ENCODE results near the gene MRPL32.
"Not testable (repeated sequence)": the region's sequence is repeated elsewhere in the genome, so short reads cannot be mapped to it uniquely, and the experiment has no call there.

MRPL32 gene

GRCh38 chr7:42931834-42932651 is at the start of gene MRPL32, which contains the start of gene PSMA2:
MRPL32 (plus strand) TSS chr7:42932376; CDS start chr7:42932387, 11 bp downstream.
PSMA2 (minus strand) TSS chr7:42932174; CDS start chr7:42932158, 16 bp downstream.
- peak; percentile 98 for DNase-seq (ENCODE audit: low spot score)

DNA sequence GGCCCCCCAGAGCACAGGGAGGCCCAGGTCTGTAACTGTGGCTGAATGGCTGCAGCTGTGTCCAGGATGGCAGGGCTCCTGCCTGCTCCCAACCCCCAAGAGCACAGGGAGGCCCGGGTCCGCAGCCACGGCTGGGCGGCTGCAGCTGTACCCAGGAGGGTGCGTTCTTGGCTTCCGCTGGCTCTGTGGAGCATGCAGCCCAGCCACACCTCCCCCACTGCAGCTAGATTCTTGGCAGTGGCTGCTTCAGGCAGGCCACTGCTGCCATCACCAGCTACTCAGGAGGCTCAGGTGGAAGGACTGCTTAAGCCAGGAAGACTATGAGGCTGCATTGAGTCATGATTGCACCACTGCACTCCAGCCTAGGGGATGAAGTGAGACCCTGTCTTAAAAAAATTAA is 48.2 kb upstream of the MRPL32 start:
- DNase-seq (ENCODE audit: low spot score): no peak

GRCh38 chr7:42885183-42885582 is 47.0 kb upstream of the MRPL32 start:
- DNase-seq (ENCODE audit: low spot score): not testable (repeated sequence)

DNA sequence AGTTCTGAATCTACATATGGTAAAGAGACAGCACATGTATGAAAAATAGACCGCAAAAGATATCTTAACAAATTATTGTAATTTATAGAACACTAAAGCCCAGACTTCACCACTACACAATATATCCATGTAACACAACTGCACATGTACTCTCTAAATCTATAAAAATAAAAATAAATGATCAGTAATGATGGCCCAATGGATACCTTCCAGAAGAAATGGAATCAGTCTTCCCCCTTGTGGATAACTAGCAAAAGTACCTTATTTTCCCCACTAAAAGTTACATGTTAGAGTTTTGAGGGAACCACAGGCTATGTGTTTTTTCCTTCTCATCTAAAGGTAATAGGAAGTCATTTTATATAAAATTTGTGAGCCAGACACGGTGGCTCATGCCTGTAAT is 46.0 kb upstream of the MRPL32 start:
- no peak for DNase-seq (ENCODE audit: low spot score)

DNA sequence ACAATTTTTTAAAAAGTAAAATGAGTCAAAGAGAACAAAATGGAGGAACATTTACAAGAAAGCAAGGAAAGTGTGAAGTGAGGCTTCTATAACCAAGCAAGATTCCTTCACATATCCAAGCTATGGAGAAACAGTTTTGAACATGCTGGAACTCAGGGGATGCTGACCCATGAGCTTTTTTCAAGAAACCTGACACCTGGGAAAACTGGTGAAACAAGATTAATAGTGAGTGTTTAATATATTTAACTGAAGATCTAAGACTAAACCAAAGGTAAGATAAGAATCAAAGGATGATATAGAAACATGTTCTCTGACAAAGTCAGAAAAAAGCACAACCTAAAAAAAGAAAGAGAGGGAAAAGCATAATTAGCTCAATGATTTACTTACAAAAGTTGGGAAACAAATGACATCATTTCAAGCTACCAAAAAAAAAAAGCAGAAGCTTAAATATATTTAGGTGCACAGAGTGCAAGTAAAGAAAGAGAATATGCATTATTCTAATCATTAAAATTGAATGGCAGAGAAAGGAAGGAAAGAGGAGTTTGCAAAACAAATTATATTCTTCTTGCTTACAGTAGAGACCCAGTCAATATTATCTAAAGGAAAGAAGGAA is 45.2 kb upstream of the MRPL32 start:
- DNase-seq (ENCODE audit: low spot score): no peak

GRCh38 chr7:42893346-42894240 is 38.6 kb upstream of the MRPL32 start:
- DNase-seq (ENCODE audit: low spot score): no peak

DNA sequence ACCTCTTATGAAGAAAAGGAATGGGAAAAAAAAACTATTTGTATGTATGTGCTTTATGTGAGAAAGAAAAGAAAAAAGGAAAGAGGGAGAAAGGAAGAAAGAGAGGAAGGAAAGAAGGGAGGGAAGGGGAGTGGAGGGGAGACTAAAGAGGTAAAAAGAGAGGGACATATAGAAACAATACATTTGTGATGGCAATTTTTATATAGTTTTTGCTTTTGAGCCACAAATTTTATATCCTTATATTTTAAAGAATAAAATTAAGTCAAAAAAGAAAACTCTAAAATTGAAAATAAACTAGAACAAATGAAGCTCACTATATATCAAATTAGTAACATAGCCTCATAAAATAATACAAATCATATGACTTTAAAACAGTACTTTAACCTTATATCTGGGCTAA is 31.3 kb upstream of the MRPL32 start:
- DNase-seq (ENCODE audit: low spot score): no peak

DNA sequence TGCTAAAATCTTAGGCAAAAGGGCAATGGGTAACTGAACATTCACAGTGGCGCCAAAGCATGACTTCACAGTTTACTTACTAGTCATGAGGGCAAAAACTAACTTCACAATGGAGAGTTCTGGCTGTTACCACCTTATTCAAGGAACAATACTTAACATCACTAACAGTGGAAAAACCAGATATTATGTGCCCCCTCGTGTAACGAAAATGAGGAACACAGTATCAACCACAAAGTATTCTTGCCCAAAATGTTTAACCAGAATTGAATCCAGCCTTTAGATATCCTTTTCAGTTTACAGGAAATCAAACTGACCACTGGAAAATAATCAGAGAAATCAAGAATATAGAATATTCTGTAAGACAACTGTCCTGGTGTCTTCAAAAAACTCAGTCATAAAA is 29.8 kb upstream of the MRPL32 start:
- no peak for DNase-seq (ENCODE audit: low spot score)

- no peak for DNase-seq (ENCODE audit: low spot score)
These were observed 26.0 kb upstream of the MRPL32 start for GRCh38 chr7:42906181-42906580.

- DNase-seq (ENCODE audit: low spot score): no peak
These were observed 24.9 kb upstream of the MRPL32 start for GRCh38 chr7:42907316-42907715.

- DNase-seq (ENCODE audit: low spot score): no peak
These were observed 21.9 kb upstream of the MRPL32 start for GRCh38 chr7:42910306-42910705.

DNA sequence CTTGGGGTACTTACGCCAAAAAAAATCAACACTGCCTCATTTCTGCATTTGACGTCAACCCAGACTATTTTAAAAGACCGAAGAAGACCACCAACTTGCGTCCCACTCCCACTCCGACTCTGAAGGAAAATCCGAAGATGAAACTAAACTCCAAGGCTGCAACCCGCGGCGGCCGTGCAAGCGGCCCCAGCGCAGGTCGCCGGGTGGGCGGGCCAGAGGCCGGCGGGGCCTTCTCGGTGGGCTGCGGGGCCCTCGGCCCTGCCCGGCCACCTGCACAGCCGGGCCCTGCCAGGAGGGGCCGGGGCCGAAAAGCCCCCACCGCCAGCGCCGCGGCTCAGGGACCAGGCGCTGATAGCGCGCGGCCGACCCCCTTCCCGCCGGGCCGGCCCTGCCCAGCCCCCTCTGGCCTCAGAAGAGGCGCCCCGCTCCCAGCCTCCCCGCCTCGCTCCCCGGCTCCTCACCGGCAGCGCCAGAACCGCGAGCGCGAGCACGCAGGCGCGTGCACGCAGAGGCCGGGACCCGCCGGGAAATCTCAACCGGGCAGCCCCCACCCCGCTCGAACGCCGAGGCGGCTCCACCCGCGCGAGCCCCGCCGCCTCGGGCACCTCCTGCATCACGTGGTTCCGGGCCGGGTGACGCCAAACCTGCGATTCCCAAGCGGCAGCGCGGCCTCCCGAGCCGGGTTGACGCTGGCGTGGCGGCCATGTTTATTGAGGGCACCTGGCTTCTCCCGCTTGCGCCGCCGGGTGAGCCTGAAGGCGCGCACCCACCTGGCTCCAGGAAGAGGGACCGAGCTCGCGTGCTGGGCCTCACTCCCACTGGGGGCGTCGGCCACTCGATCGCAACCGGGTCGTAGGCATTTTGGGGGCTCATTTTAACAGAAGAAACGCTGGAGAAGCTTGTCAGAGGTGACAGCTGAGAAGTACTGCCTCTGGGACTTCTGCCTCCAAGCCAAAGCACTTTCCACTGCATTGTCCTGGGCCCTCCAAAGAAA is 20.4 kb upstream of the MRPL32 start, which contains the start of gene C7orf25:
Gene C7orf25, minus strand, starts transcription at position 617 of the 994 bp plus-strand sequence. CDS start 1,170 bp downstream, outside the sequence.
- peak; percentile 91 for DNase-seq (ENCODE audit: low spot score)

DNA sequence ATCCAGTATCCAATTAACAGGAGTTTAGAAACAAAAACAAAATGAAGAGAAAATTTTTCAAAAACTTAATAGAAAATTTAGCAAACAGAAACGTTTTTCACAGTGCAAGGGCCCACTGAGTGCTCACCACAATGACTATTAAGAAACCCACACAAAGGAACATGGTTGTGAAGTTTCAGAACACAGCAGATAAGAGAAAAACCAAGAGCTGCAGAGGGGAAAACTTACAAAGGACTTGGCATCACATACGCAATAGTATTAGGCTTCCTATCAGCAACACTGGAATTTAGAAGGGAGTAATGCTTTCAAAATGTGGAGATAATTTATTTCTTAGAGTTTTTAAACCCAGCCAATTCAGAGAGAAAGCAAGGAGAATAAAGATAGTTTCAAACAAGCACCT is 18.6 kb upstream of the MRPL32 start:
- no peak for DNase-seq (ENCODE audit: low spot score)

- no peak for DNase-seq (ENCODE audit: low spot score)
These were observed 18.2 kb upstream of the MRPL32 start for GRCh38 chr7:42914009-42914408.

GRCh38 chr7:42914421-42915045 is 17.6 kb upstream of the MRPL32 start:
- DNase-seq (ENCODE audit: low spot score): no peak

DNA sequence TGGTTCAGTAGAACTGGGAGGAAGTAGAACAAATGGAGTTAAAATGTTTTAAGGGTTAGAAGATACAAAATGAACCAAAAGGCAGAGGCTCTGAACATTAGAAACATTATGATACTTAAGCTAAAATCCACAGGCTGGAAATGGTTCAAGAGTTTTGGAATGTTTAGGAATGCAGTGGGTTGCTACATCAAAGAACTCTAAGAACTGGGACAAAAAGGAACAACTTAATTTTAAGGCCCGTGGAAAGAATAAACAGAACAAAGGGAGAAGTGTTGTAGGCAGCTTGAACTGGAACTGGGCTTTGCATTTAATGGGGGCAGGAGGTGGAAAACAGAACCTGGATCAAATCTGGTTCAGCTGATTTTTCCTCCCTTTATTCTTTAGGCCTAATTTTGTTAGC is 16.8 kb upstream of the MRPL32 start:
- no peak for DNase-seq (ENCODE audit: low spot score)

DNA sequence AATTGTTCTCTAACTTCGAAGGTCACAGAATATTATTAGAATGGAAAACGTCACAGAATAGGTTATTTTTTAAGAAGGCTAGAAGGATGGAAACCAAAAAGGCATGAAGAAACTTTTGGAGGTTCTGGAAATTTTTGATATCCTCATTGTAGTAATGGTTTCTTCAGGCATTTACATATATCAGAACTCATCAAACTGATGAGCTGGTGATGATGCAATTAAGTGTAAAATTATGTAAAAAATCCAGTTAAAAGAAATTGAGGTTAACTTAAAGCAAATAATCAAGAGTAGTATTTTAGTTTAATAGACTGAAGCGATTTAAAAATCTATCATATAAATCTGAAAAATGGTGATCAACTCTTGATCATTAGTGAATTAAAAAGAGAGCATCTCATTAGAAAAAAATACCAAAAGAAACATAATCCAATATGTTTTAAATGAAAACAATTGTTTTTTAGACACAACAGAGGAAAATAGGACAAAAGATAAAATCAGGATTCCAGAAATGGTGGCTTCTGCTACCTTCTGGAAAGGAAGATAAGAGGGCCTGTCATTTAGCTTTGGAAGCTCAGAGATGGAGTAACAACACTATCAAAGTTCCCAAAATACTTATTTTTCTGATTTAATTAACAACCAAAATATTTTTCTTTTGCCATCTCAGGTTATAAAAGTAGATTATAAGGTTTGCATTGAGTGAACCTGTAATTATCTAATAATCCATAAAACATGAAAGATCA is 10.0 kb upstream of the MRPL32 start:
- no peak for DNase-seq (ENCODE audit: low spot score)

DNA sequence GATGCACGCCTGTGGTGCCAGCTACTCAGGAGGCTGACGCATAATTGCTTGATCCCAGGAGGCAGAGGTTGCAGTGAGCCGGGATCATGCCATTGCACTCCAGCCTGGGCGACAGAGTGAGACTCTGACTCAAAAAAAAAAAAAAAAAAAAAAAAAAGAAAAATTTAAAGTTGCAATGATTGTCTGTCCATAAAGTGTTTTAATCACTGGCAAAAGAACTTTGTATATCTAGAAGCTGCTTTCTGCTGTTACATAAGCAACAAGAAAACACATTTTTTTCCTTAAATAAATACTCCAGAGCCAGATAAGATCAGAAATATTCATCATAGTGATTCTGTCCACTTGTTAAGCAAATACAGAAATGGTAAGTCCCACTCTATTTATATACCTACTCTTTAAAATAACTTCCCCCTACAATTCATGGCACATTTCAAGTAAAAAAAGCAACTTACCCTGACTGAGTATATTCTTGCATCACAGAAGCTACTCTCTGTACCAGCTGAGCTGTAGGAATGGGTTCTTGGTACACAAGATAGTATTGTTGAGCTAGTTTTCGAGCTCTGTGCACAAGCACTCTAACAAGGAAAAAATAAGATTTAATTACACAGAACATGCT is 7.8 kb upstream of the MRPL32 start:
- DNase-seq (ENCODE audit: low spot score): no peak

DNA sequence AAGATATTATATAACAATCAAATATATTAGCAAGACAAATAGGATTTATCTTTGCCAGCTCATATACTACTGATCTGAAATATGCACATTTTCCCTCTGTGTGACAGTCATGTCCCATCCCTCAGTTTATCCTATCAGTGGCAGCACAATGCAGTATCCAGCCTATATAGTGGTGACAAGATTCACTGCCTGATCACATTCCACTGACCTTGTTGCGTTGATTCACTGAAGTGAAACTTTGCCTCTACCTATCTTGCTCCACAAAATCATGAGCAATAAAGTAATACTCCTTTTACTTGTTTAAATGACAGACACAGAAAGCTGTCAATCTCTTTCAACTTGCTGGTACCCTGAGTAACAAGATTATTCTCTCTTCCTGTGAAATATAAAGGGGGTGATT is 6.5 kb upstream of the MRPL32 start:
- DNase-seq (ENCODE audit: low spot score): no peak

- DNase-seq (ENCODE audit: low spot score): no peak
These were observed 6.0 kb upstream of the MRPL32 start for GRCh38 chr7:42926204-42926603.

Data from hematopoietic multipotent progenitor cell treated with erythropoietin and hydrocortisone succinate and interleukin-3 and kit ligand, for 17 days (in vitro differentiated cells).